Epithelial cell of esophagus (primary cell): ENCODE data around the gene MYEF2.

ENCODE experiments used
- DNase-seq: peaks from one replicate; pipeline ENCODE4 v3.0.0; 2010; ENCODE audit warnings: low read depth
- H3K4me3 ChIP-seq: 2 replicates; pipeline ENCODE4 v1.5.1; 2011; ENCODE audit warnings: mild to moderate bottlenecking, low read length, control low read depth
- CTCF ChIP-seq: IDR thresholded peaks from 2 replicates; pipeline ENCODE4 v1.5.1; 2011; ENCODE audit warnings: low read depth, mild to moderate bottlenecking, low read length, control low read depth, inconsistent platforms; ENCODE audit not compliant: insufficient read depth; ENCODE audit errors: missing control alignments

The MYEF2 gene

DNA sequence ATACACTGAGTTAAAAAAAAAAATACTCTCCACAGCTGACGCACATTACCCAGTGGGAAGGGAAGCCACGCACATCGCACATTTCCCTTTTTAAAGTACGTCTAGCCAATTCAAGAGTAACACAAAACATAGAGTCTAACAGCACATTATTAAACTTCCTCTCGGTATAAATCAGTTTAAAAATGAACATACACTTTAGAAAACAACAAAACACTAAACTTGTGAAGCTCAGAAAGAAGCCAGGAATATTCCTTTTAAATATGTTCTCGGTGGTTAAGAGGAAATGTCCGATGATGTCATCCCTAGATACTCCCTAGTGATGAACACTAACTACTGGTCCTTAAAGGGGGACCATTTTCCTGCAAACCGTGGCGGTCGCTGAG lies 721 bp downstream of the MYEF2 start:
- peak; percentile 56 for DNase-seq
- no peak for TF ChIP-seq CTCF

GRCh38 chr15:48176957-48177356 lies 1.1 kb downstream of the MYEF2 start:
- DNase-seq: no peak
- H3K4me3 ChIP-seq: no peak overlapping the region
- TF ChIP-seq CTCF: no peak

More for the DNA sequence above, 721 bp downstream of the MYEF2 start:
- peak overlapping the region; percentile 49 for H3K4me3 ChIP-seq

- no peak for TF ChIP-seq CTCF
- H3K4me3 ChIP-seq: no peak overlapping the region
- DNase-seq: no peak
These were observed 2.0 kb downstream of the MYEF2 start for GRCh38 chr15:48176112-48176511.

DNA sequence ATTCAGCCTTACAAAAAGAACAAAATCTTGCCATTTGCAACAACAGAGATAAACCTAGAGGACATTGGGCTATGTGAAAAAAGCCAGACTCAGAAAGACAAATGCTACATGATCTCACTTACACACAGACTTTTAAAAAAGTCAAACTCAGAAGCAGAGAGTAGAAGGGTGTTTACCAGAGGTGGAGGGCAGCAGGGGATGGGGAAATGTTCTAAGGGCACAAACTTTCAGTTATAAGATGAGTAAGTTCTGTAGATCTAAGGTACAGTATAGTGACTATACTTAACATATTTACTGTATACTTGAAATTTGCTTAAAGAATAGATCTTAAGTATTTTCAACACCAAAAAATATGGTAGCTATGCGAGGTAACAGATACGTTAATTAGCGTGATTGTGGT lies 3.0 kb downstream of the MYEF2 start:
- no peak overlapping the region for H3K4me3 ChIP-seq
- no peak for DNase-seq
- TF ChIP-seq CTCF: no peak

GRCh38 chr15:48170981-48171380 lies 7.1 kb downstream of the MYEF2 start:
- no peak for DNase-seq
- no peak for TF ChIP-seq CTCF
- no peak overlapping the region for H3K4me3 ChIP-seq

GRCh38 chr15:48168616-48169015 lies 9.5 kb downstream of the MYEF2 start:
- DNase-seq: no peak

More at GRCh38 chr15:48168616-48169015, 9.5 kb downstream of the MYEF2 start:
- H3K4me3 ChIP-seq: no peak overlapping the region
- no peak for TF ChIP-seq CTCF
